SK-N-SH (cell line): Measurements from ENCODE around the gene GTF2E1. TPM values are rescaled to one million over a fixed set of nuclear protein-coding genes. Genes with fewer than 3 reads are reported as not detected.

Source experiments
- CTCF ChIA-PET: fragments of 300-600, 350-600 bp; formaldehyde crosslinking; extraction: SDS; loops from one replicate; lab custom pipeline; 2021; lab: Yijun Ruan, JAX
- POLR2A ChIA-PET: fragments of 350-600 bp; sonication (Branson Sonifier 250); formaldehyde crosslinking; extraction: SDS; loops from one replicate; lab custom pipeline; 2020; ENCODE audit warnings: antibody characterized with exemption, inconsistent platforms; lab: Yijun Ruan, JAX
- DNase-seq: peaks from one replicate; pipeline ENCODE4 v3.0.0; 2012
- H2AFZ ChIP-seq: fragments of 200-600 bp; sonication (generic); 2 replicates; pipeline ENCODE4 v1.8.1; 2016; ENCODE audit warnings: antibody characterized with exemption, mild to moderate bottlenecking, low read depth
- H3F3A ChIP-seq: fragments of 200-600 bp; sonication (generic); replicated peaks from 2 replicates; pipeline ENCODE3; 2016; ENCODE audit warnings: antibody characterized with exemption, mild to moderate bottlenecking; ENCODE audit not compliant: insufficient read depth
- H3K27ac ChIP-seq, 2 experiments: fragments of 200-500 bp in 1 of 2; fragments of 200-600 bp in 1 of 2; sonication (Bioruptor generic) in 1 of 2; sonication (generic), shearing (Covaris generic) in 1 of 2; 2 replicates each; pipeline versions ENCODE4 v1.5.1 to v1.6.1; 2014 to 2016; ENCODE audit warnings: low read depth in 2 of 2, inconsistent platforms in 1 of 2, low read length in 1 of 2, mild to moderate bottlenecking in 1 of 2, mixed read lengths in 1 of 2
- H3K27me3 ChIP-seq: fragments of 200-600 bp; sonication (generic), shearing (Covaris generic); 2 replicates; pipeline ENCODE4 v1.6.1; 2016; ENCODE audit warnings: mixed run types; ENCODE audit not compliant: insufficient read depth
- H3K36me3 ChIP-seq, 2 experiments: fragments of 200-500 bp in 1 of 2; fragments of 200-600 bp in 1 of 2; sonication (Bioruptor generic) in 1 of 2; sonication (generic) in 1 of 2; replicated peaks in 1 of 2; 2 replicates each; pipeline versions ENCODE3 to v1.5.1; 2014 to 2016; ENCODE audit warnings: low read length in 1 of 2, mild to moderate bottlenecking in 1 of 2; ENCODE audit not compliant: insufficient read depth in 2 of 2, control insufficient read depth in 1 of 2
- H3K4me1 ChIP-seq, 2 experiments: fragments of 200-500 bp in 1 of 2; fragments of 200-600 bp in 1 of 2; sonication (Bioruptor generic) in 1 of 2; sonication (generic), shearing (Covaris generic) in 1 of 2; 2 replicates each; pipeline versions ENCODE4 v1.5.1 to v1.6.1; 2014 to 2016; ENCODE audit warnings: low read depth in 1 of 2, low read length in 1 of 2, mixed run types in 1 of 2; ENCODE audit not compliant: insufficient read depth in 2 of 2, control insufficient read depth in 1 of 2
- H3K4me2 ChIP-seq: fragments of 200-600 bp; sonication (generic), shearing (Covaris generic); 2 replicates; pipeline ENCODE4 v1.6.1; 2017; ENCODE audit warnings: mixed run types
- H3K4me3 ChIP-seq, 2 experiments: fragments of 200-500 bp in 1 of 2; fragments of 200-600 bp in 1 of 2; sonication (Bioruptor generic) in 1 of 2; sonication (generic), shearing (Covaris generic) in 1 of 2; 2 replicates each; pipeline versions ENCODE4 v1.5.1 to v1.8.1; 2014 to 2016; ENCODE audit warnings: low read depth in 2 of 2, inconsistent platforms in 1 of 2, low read length in 1 of 2, mild to moderate bottlenecking in 1 of 2, mixed read lengths in 1 of 2, moderate library complexity in 1 of 2
- H3K79me2 ChIP-seq: fragments of 200-600 bp; sonication (generic); 2 replicates; pipeline ENCODE4 v1.8.1; 2017; ENCODE audit warnings: mild to moderate bottlenecking; ENCODE audit not compliant: insufficient read depth
- H3K9ac ChIP-seq: fragments of 200-600 bp; sonication (generic); 2 replicates; pipeline ENCODE4 v1.6.1; 2017; ENCODE audit warnings: mixed run types
- H3K9me2 ChIP-seq: fragments of 200-600 bp; sonication (generic); 2 replicates; pipeline ENCODE4 v1.6.1; 2017; ENCODE audit warnings: mixed run types
- H3K9me3 ChIP-seq: fragments of 200-600 bp; sonication (generic); 2 replicates; pipeline ENCODE4 v1.6.1; 2017; ENCODE audit warnings: mixed run types, mild to moderate bottlenecking, moderate library complexity
- H4K20me1 ChIP-seq: fragments of 200-600 bp; sonication (generic); 2 replicates; pipeline ENCODE4 v1.6.1; 2017; ENCODE audit warnings: mild to moderate bottlenecking, mixed run types; ENCODE audit not compliant: insufficient read depth
- GATA2 ChIP-seq: sonication (generic); formaldehyde crosslinking; IDR thresholded peaks from 2 replicates; pipeline ENCODE4 v1.5.0; 2020; ENCODE audit warnings: mild to moderate bottlenecking, missing genetic modification reagents
- MAX ChIP-seq: IDR thresholded peaks from 2 replicates; pipeline ENCODE4 v1.4.0; 2012; ENCODE audit warnings: low read depth
- MXI1 ChIP-seq: IDR thresholded peaks from 2 replicates; pipeline ENCODE4 v1.6.1; 2012; ENCODE audit warnings: mild to moderate bottlenecking, low read depth, low read length, improper control_type of control experiment
- NRF1 ChIP-seq: IDR thresholded peaks from 2 replicates; pipeline ENCODE4 v1.6.1; 2012; ENCODE audit warnings: low read depth, mild to moderate bottlenecking, low read length
- RAD21 ChIP-seq: IDR thresholded peaks from 2 replicates; pipeline ENCODE4 v1.6.1; 2012; ENCODE audit warnings: mild to moderate bottlenecking, low read length
- RCOR1 ChIP-seq: fragments of 150-350 bp; IDR thresholded peaks from 2 replicates; pipeline ENCODE4 v1.6.1; 2017; ENCODE audit warnings: antibody characterized with exemption, low read length
- SMC3 ChIP-seq: IDR thresholded peaks from 2 replicates; pipeline ENCODE4 v1.6.1; 2012; ENCODE audit warnings: low read depth, low read length, improper control_type of control experiment
- TEAD4 ChIP-seq: IDR thresholded peaks from 2 replicates; pipeline ENCODE4 v1.4.0; 2012; ENCODE audit warnings: mild to moderate bottlenecking, borderline replicate concordance; ENCODE audit not compliant: insufficient read depth
- USF1 ChIP-seq: IDR thresholded peaks from 2 replicates; pipeline ENCODE4 v1.4.0; 2012; ENCODE audit warnings: low read depth, borderline replicate concordance
- WGBS: methylation state at CpG from one replicate; pipeline ENCODE4 v1.1.6; 2017; ENCODE audit warnings: low lambda C conversion rate; 5-methylcytosine and 5-hydroxymethylcytosine counted together
- polyA plus RNA-seq, 3 experiments: library from polyadenylated mRNA; depleted of rRNA; stranded (reverse); fragments of >200 nt; gene quantifications; 2 replicates each; pipeline ENCODE4 v1.2.3, GENCODE V29; 2012
- TF ChIP-seq, protein P1 (sequence below): IDR thresholded peaks from 2 replicates; pipeline ENCODE4 v1.6.1; 2012; ENCODE audit warnings: mild to moderate bottlenecking, low read depth, low read length, moderate library complexity

The GTF2E1 gene
- polyA plus RNA-seq, 1 of the 3 experiments (the other 2 are of a cell fraction) = 5.7 TPM

DNA sequence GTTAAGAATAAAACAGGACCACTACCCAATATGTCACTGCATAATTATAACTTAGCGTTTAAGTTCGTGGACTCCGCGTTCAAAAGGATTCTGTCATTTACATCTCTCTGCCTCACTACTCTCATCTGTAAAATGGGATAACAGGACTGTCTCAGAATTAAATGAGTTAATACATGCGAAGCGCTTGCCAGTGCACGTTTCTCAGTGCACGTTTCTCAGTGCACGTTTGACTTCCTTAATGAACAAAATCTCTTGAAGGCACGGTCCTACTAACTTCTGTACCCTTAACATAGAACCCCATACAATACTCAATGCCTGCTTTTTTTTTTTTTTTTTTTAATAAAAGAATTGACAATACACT, 727 bp upstream of the GTF2E1 start:
- DNase-seq = no peak
- POLR2A ChIA-PET = interaction anchor here (1.0 to 1.6 kb wide), 3 partner anchors 133 to 146 kb away, joined by 3 to 7 read pairs (median 5); partner anchors contain the start of gene NDUFB4
- peaks cover 7 to 8% of the 10 kb centered on the region in 2 experiments; a peak in 3 of 4 replicates for H3K4me1 ChIP-seq
- peak overlapping the region; percentile 88 to 98 for H3K27ac ChIP-seq
- no peaks in the 10 kb centered on the region for H3K27me3 ChIP-seq
- H3K9ac ChIP-seq = peak overlapping the region; percentile 88
- H3F3A ChIP-seq = no peaks in the 10 kb centered on the region
- WGBS = under 1% methylated on average over 10 of the region's 10 CpGs
- H3K9me2 ChIP-seq = no peaks in the 10 kb centered on the region
- peaks cover 70% of the 10 kb centered on the region for H3K79me2 ChIP-seq
- peak overlapping the region; percentile 67 for H3K4me2 ChIP-seq
- no peaks in the 10 kb centered on the region for H4K20me1 ChIP-seq
- H3K4me3 ChIP-seq = peak overlapping the region; percentile 91 to 98
- H3K36me3 ChIP-seq = peaks cover 0 to 13% of the 10 kb centered on the region in 2 experiments
- TF ChIP-seq MAX = peak; percentile 65; the same call in 1 of the 2 replicates
- TF ChIP-seq, protein P1, sequence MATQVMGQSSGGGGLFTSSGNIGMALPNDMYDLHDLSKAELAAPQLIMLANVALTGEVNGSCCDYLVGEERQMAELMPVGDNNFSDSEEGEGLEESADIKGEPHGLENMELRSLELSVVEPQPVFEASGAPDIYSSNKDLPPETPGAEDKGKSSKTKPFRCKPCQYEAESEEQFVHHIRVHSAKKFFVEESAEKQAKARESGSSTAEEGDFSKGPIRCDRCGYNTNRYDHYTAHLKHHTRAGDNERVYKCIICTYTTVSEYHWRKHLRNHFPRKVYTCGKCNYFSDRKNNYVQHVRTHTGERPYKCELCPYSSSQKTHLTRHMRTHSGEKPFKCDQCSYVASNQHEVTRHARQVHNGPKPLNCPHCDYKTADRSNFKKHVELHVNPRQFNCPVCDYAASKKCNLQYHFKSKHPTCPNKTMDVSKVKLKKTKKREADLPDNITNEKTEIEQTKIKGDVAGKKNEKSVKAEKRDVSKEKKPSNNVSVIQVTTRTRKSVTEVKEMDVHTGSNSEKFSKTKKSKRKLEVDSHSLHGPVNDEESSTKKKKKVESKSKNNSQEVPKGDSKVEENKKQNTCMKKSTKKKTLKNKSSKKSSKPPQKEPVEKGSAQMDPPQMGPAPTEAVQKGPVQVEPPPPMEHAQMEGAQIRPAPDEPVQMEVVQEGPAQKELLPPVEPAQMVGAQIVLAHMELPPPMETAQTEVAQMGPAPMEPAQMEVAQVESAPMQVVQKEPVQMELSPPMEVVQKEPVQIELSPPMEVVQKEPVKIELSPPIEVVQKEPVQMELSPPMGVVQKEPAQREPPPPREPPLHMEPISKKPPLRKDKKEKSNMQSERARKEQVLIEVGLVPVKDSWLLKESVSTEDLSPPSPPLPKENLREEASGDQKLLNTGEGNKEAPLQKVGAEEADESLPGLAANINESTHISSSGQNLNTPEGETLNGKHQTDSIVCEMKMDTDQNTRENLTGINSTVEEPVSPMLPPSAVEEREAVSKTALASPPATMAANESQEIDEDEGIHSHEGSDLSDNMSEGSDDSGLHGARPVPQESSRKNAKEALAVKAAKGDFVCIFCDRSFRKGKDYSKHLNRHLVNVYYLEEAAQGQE = no peak
- peak; percentile 22; the same call in 1 of the 2 replicates for TF ChIP-seq RAD21
- TF ChIP-seq USF1 = no peak
- TF ChIP-seq RCOR1 = peak; percentile 31; the same call in 1 of the 2 replicates
- no peak for TF ChIP-seq TEAD4
- TF ChIP-seq SMC3 = no peak
- TF ChIP-seq GATA2 = no peak
- peak; percentile 94 for TF ChIP-seq MXI1
- peak overlapping the region; percentile 92 for H2AFZ ChIP-seq
- CTCF ChIA-PET = interaction anchor here (0.8 to 2.2 kb wide), 2 partner anchors 174 to 183 kb away, joined by 3 to 8 read pairs; no protein-coding TSS in a partner anchor
- H3K9me3 ChIP-seq = no peaks in the 10 kb centered on the region

DNA sequence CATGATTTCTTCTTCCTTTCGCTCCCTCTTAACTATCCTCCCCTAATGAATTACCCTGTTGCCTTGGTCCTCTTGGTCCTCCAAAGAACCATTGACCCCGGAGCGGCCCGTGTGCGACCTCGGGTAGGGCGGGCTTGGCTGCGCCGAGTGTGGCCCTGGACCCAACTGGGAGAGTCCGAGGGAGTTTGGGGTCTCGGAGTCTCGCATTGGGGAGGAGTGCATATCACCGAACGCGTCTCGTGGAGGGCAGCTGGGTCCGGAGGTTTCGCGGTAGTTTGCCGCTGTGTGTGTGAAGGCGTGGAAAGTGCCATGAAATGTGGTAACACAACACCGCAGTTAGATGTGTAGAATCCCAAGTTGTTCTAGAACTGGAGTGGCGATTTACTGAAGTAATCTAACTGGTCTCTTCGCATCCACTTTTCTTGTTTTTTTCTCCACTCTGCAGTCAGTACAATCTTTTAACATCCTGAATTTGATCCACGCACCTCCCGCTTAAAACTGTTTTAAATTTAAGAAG, 363 bp downstream of the GTF2E1 start:
- Histone ChIP-seq H3F3A (no peaks in the 10 kb centered on the region), H2AFZ (peak overlapping the region; percentile 86), H3K9me3 (no peaks in the 10 kb centered on the region), H3K9me2 (no peaks in the 10 kb centered on the region), H3K79me2 (peaks cover 80% of the 10 kb centered on the region), H3K4me2 (peak overlapping the region; percentile 93), H3K9ac (peak overlapping the region; percentile 88), H3K4me1 (peaks cover 7 to 8% of the 10 kb centered on the region in 2 experiments; a peak in 3 of 4 replicates), H4K20me1 (no peaks in the 10 kb centered on the region), H3K27ac (peak overlapping the region; percentile 81 to 88), H3K36me3 (peaks cover 0 to 14% of the 10 kb centered on the region in 2 experiments), H3K27me3 (no peaks in the 10 kb centered on the region), H3K4me3 (peak overlapping the region; percentile 91 to 98)
- POLR2A ChIA-PET = interaction anchor here (0.6 to 1.2 kb wide), 4 partner anchors 142 to 175 kb away, joined by 3 to 7 read pairs (median 5); partner anchors contain the start of gene NDUFB4
- TF ChIP-seq MXI1 (peak; percentile 7; the same call in 1 of the 2 replicates), USF1 (no peak), NRF1 (no peak), SMC3 (peak; percentile 11; the same call in 1 of the 2 replicates), TEAD4 (no peak)
- TF ChIP-seq, protein P1 = no peak
- CTCF ChIA-PET = interaction anchor here (0.7 to 2.8 kb wide), 4 partner anchors 28 to 175 kb away, joined by 3 to 8 read pairs (median 6); no protein-coding TSS in a partner anchor
- DNase-seq = no peak
- under 1% methylated on average over 25 of the region's 26 CpGs for WGBS
